Prostate gland (tissue), 2 donors: ENCODE results near the gene MAP7D2. TPM values are rescaled to one million over a fixed set of nuclear protein-coding genes. Genes with fewer than 3 reads are reported as not detected.

Experiments
- DNase-seq: peaks from one replicate; pipeline ENCODE4 v3.0.0-alpha.2; 2019; ENCODE audit warnings: low spot score
- H3K27ac ChIP-seq, 2 donors: fragments of 200-600 bp; sonication (generic); 2 replicates each; pipeline ENCODE4 v1.5.1; 2017 to 2019
- H3K27me3 ChIP-seq: fragments of 200-600 bp; sonication (generic); replicated peaks from 2 replicates; pipeline ENCODE4 v1.5.1; 2019; ENCODE audit not compliant: insufficient read depth
- H3K36me3 ChIP-seq, 2 donors: fragments of 200-600 bp; sonication (generic); 1 replicate in 1 of 2; 2 replicates in 1 of 2; pipeline versions ENCODE4 v1.5.1 to v1.8.1; 2017 to 2019
- H3K4me1 ChIP-seq: fragments of 200-600 bp; sonication (generic); replicated peaks from 2 replicates; pipeline ENCODE4 v1.5.1; 2019
- H3K4me3 ChIP-seq, 2 donors: fragments of 200-600 bp; sonication (generic); 2 replicates each; pipeline ENCODE4 v1.5.1; 2017 to 2019
- H3K9me3 ChIP-seq: fragments of 200-600 bp; sonication (generic); 2 replicates; pipeline ENCODE4 v1.5.1; 2017
- POLR2A ChIP-seq: fragments of 450-650 bp; IDR thresholded peaks from one replicate; pipeline ENCODE4 v1.6.1; 2016; ENCODE audit warnings: antibody characterized with exemption, mild to moderate bottlenecking
- POLR2AphosphoS5 ChIP-seq: sonication (generic); formaldehyde crosslinking; IDR thresholded peaks from one replicate; pipeline ENCODE4 v1.6.1; 2017; ENCODE audit warnings: antibody characterized with exemption
- WGBS: methylation state at CpG from one replicate; pipeline ENCODE4 v1.1.5; 2018; 5-methylcytosine and 5-hydroxymethylcytosine counted together
- intact Hi-C: fragments of 100-400 bp; cut with DNase I; formaldehyde crosslinking; loops from one replicate; pipeline ENCODE4 v1.14.2; 2022
- total RNA-seq, 2 donors: library from RNA; depleted of rRNA; stranded (reverse); fragments of >200 nt; gene quantifications; one replicate each; pipeline ENCODE4 v1.1.0, GENCODE V29; 2016
- TF ChIP-seq, protein P1 (sequence below), 4 experiments: fragments of 200-600 bp in 2 of 4; fragments of 450-650 bp in 2 of 4; sonication (generic) in 2 of 4; IDR thresholded peaks; 1 replicate in 3 of 4; 2 replicates in 1 of 4; pipeline ENCODE4 v1.5.1; 2016 to 2019; ENCODE audit warnings: antibody characterized with exemption in 4 of 4, mild to moderate bottlenecking in 2 of 4, moderate library complexity in 2 of 4

Gene MAP7D2
- total RNA-seq, 2 donors from 2014 or later, result 1.3 to 9.9 TPM

DNA sequence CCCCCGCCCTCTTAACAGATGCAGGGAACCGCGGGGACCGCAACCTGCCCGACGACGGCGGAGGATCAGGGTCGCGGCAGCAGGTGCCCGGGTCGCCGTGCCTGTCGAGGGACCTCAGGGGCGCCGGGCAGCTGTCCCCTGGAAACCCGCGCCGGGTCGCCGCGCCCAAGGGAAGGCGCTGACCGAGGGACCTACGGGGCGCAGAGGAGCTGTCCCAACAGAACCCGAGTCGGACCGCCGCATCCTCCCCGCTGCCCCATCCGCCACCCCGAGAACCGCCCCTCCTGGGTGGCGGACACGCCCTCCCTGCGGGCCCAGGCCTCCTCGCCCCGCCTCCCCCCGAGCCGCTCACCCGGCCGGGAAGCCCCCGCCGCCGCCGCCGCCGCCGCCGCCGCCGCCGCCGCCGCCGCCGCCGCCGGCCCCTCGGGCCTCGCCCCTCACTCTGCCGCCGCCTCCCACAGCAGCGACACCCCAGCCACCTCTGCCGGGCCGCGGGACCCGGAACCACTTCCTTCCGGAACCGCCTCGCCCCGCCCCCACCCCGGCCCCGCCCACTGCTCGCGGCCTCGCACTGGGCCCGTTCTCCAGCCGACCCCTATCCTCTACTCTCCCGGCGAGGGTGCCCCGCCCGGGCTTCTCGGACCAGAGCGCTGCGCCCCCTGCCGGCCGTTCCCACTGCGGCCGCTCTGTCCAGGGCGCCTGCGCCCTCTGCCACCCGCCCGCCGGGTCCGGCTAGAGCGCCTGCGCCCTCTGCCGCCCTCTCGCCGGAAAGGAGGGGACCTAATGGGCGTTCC lies 126.0 kb downstream of the MAP7D2 start, which contains the start of gene BCLAF3:
TSS of gene BCLAF3 (minus strand) at position 506 of the 794 bp plus-strand sequence. CDS start 20,797 bp downstream, outside the sequence.
- peak; percentile 81 for DNase-seq
- no peaks in the 10 kb centered on the region for H3K36me3 ChIP-seq
- H3K4me3 ChIP-seq, result peak within 1 kb of the TSS; percentile 55 to 58
- H3K27me3 ChIP-seq, result no peaks in the 10 kb centered on the region
- peak within 1 kb of the TSS; percentile 78 to 79 for H3K27ac ChIP-seq
- under 1% methylated on average over 16 of the region's 103 CpGs for WGBS
- intact Hi-C loops, result loop anchor here (10.0 kb wide), 1 partner anchor 86 kb away; no protein-coding TSS in a partner anchor
- H3K9me3 ChIP-seq, result no peaks in the 10 kb centered on the region
- H3K4me1 ChIP-seq, result no peaks in the 10 kb centered on the region
- TF ChIP-seq, protein P1, sequence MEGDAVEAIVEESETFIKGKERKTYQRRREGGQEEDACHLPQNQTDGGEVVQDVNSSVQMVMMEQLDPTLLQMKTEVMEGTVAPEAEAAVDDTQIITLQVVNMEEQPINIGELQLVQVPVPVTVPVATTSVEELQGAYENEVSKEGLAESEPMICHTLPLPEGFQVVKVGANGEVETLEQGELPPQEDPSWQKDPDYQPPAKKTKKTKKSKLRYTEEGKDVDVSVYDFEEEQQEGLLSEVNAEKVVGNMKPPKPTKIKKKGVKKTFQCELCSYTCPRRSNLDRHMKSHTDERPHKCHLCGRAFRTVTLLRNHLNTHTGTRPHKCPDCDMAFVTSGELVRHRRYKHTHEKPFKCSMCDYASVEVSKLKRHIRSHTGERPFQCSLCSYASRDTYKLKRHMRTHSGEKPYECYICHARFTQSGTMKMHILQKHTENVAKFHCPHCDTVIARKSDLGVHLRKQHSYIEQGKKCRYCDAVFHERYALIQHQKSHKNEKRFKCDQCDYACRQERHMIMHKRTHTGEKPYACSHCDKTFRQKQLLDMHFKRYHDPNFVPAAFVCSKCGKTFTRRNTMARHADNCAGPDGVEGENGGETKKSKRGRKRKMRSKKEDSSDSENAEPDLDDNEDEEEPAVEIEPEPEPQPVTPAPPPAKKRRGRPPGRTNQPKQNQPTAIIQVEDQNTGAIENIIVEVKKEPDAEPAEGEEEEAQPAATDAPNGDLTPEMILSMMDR (IDR thresholded peaks at IDR 0.05), result peak; percentile 65 to 88 (median 83)
- TF ChIP-seq POLR2AphosphoS5, result no peak

DNA sequence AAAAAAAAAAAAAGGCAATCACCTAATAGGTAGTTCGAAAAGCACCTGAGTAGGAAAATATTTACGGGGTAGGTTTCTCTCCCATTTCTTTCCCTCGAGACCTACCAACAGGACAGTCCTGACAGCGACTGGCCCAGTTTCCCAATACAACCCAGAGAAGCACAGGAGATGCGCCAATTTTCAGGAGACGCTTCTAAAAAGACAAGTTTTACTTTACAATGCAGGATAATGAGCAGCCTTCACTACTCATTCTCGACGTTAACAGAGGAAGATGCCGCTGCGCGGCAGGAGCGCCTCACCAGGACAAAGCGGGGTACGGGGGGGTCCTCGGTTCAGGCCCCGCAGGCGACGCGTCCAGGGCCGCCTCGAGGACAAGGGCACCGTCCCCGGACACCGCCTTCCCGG lies 126.6 kb downstream of the MAP7D2 start:
- Histone ChIP-seq H3K36me3 (no peaks in the 10 kb centered on the region), H3K27ac (peak overlapping the region; percentile 78 to 79), H3K4me3 (peak overlapping the region; percentile 55 to 58), H3K27me3 (no peaks in the 10 kb centered on the region), H3K4me1 (no peaks in the 10 kb centered on the region), H3K9me3 (no peaks in the 10 kb centered on the region)
- intact Hi-C loops, result loop anchor here (10.0 kb wide), 1 partner anchor 85 kb away; no protein-coding TSS in a partner anchor
- TF ChIP-seq POLR2A, result no peak
- TF ChIP-seq, protein P1 (IDR thresholded peaks at IDR 0.05), result no peak
- no peak for TF ChIP-seq POLR2AphosphoS5
- DNase-seq, result no peak
- WGBS, result 2% methylated on average over 25 of the region's 25 CpGs

DNA sequence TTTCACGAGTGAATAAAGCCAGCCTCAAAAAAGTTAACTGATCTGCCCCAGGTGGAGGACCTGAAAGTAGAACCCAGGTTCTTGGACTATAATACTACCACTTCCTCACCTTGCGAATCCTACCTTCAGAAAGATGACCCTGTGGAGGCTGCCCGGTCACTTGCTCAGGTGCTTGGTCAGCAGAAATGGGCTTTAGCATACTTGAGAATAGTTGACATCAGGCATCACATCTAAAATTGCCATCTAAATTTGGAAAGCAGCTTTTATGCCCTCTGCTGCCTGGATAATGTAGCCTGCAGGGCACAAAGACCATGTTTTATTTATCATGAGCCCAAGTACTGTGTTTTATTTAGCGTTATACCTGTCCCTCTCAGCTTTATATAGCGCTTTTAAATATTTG lies 128.9 kb downstream of the MAP7D2 start:
- no peaks in the 10 kb centered on the region for H3K9me3 ChIP-seq
- H3K27me3 ChIP-seq, result no peaks in the 10 kb centered on the region
- no peaks in the 10 kb centered on the region for H3K4me1 ChIP-seq
- no peak for DNase-seq
- H3K27ac ChIP-seq, result no peak overlapping the region
- H3K36me3 ChIP-seq, result no peaks in the 10 kb centered on the region
- H3K4me3 ChIP-seq, result no peak overlapping the region
- no peak for TF ChIP-seq POLR2AphosphoS5
- TF ChIP-seq, protein P1 (IDR thresholded peaks at IDR 0.05), result no peak
- TF ChIP-seq POLR2A, result no peak
- intact Hi-C loops, result no loop called here
- 70% methylated on average over 5 of the region's 5 CpGs for WGBS

DNA sequence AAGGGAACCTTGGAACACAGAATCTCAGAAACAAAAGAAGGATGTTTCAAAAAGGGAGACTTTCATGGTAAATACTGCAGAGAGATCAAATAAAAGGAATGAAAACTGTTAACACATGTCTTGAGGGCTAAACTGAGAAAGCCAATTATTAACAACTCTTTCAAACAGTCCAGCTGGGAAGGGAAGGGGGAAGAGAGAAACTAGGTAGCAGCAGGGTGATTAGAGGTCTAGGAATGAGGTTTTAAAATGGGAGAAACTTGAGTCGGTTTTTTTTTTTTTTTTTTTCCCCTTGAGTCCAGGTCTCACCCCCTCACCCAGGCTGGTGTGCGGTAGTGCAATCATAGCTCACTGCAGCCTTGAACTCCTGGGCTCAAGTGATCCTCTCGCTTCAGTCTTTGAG lies 130.2 kb downstream of the MAP7D2 start:
- TF ChIP-seq, protein P1 (IDR thresholded peaks at IDR 0.05), result no peak
- TF ChIP-seq POLR2A, result no peak
- TF ChIP-seq POLR2AphosphoS5, result no peak
- intact Hi-C loops, result no loop called here
- 77% methylated on average over 3 of the region's 3 CpGs for WGBS

DNA sequence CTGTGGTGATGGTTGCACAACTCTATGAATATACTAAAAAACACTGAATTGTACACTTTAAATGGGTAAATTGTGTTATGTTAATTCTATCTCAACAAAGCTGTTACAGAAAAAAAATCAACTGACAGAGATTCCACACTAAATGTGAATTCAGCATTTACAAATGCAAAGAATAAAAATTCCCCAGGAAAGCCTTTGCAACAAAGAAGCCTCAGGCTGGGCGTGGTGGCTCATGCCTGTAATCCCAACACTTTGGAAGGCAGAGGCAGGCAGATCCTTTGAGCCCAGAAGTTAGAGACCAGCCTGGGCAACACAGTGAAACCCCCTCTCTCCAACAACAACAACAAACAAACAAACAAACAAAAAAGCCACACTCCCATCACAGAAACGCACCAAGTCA lies 134.8 kb downstream of the MAP7D2 start:
- no peak for DNase-seq
- intact Hi-C loops, result no loop called here
- TF ChIP-seq POLR2A (no peak), POLR2AphosphoS5 (no peak)
- TF ChIP-seq, protein P1 (IDR thresholded peaks at IDR 0.05), result no peak
- H3K4me3 ChIP-seq, result no peak overlapping the region
- no peaks in the 10 kb centered on the region for H3K36me3 ChIP-seq
- no peaks in the 10 kb centered on the region for H3K9me3 ChIP-seq
- 77% methylated on average over 2 of the region's 2 CpGs for WGBS
- H3K4me1 ChIP-seq, result no peaks in the 10 kb centered on the region
- no peak overlapping the region for H3K27ac ChIP-seq
- no peaks in the 10 kb centered on the region for H3K27me3 ChIP-seq

More for the DNA sequence above, 130.2 kb downstream of the MAP7D2 start:
- Histone ChIP-seq H3K27ac (no peak overlapping the region), H3K4me1 (no peaks in the 10 kb centered on the region), H3K36me3 (no peaks in the 10 kb centered on the region), H3K27me3 (no peaks in the 10 kb centered on the region), H3K4me3 (no peak overlapping the region), H3K9me3 (no peaks in the 10 kb centered on the region)
- no peak for DNase-seq
